ENCODE results near the gene MACO1.

The MACO1 gene

DNA sequence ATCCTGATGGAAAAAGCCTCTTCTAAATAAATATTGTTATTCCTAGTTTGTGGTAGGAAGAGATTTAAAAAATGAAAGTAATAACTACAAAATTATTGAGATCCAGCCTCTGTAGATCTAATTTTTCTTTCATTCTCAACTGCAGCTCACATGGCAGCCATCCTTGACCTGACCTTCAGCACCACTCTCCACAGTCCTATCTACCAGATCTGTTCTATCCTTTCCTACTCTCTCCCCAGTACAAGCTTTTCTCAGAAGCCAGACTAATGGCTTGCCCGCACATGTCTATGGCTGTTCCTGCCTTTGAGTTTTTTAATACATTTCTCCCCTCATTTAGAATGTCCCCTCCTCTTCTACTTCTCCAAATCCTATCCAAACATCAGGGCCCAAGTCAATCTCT lies 51.5 kb downstream of the MACO1 start:
- TF ChIP-seq, protein P1, sequence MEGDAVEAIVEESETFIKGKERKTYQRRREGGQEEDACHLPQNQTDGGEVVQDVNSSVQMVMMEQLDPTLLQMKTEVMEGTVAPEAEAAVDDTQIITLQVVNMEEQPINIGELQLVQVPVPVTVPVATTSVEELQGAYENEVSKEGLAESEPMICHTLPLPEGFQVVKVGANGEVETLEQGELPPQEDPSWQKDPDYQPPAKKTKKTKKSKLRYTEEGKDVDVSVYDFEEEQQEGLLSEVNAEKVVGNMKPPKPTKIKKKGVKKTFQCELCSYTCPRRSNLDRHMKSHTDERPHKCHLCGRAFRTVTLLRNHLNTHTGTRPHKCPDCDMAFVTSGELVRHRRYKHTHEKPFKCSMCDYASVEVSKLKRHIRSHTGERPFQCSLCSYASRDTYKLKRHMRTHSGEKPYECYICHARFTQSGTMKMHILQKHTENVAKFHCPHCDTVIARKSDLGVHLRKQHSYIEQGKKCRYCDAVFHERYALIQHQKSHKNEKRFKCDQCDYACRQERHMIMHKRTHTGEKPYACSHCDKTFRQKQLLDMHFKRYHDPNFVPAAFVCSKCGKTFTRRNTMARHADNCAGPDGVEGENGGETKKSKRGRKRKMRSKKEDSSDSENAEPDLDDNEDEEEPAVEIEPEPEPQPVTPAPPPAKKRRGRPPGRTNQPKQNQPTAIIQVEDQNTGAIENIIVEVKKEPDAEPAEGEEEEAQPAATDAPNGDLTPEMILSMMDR (IDR thresholded peaks at IDR 0.05; ENCODE audit: insufficient read depth, low read depth, low read length, missing control alignments): no peak
- no peak overlapping the region for H3K4me3 ChIP-seq (ENCODE audit: low read length)
- no peak for DNase-seq (ENCODE audit: low read depth)

DNA sequence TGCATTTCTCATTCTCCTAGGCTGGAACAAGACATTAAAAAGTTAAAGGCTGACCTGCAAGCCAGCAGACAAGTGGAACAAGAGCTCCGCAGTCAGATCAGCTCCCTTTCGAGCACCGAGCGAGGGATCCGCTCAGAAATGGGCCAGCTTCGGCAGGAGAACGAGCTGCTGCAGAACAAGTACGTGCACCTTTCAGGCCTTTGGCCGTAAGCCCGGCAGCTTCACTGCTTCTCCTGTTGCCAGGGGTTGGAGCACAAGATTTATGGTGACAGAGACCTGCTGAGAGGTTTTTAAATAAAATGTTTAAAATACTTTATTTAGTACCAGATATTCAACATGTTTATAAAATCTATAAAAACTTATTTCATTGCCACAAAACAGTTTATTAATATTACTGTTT lies 53.4 kb downstream of the MACO1 start:
- H3K4me3 ChIP-seq (ENCODE audit: low read length): no peak overlapping the region
- TF ChIP-seq, protein P1 (IDR thresholded peaks at IDR 0.05; ENCODE audit: insufficient read depth, low read depth, low read length, missing control alignments): no peak
- no peak for DNase-seq (ENCODE audit: low read depth)

DNA sequence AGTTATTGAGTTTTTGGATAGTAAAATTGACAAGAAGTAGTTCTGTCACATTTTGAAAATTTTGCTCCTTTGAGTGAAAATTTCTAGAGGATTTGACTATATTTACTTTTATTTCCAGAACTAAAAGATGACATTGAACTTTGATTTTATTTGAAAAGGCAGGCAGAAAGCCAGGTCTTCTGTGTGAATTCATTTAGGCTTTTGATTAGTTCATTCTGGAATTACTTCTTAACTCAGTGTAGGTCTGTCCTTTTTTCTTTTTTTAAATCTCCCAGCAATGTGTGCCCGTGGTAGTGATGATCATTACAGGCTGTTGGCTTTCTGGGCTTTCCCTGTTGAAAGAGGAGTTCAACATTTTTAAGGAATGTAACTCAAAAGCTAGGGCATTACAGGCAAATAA lies 53.8 kb downstream of the MACO1 start:
- no peak overlapping the region for H3K4me3 ChIP-seq (ENCODE audit: low read length)
- TF ChIP-seq, protein P1 (IDR thresholded peaks at IDR 0.05; ENCODE audit: insufficient read depth, low read depth, low read length, missing control alignments): no peak
- DNase-seq (ENCODE audit: low read depth): no peak

DNA sequence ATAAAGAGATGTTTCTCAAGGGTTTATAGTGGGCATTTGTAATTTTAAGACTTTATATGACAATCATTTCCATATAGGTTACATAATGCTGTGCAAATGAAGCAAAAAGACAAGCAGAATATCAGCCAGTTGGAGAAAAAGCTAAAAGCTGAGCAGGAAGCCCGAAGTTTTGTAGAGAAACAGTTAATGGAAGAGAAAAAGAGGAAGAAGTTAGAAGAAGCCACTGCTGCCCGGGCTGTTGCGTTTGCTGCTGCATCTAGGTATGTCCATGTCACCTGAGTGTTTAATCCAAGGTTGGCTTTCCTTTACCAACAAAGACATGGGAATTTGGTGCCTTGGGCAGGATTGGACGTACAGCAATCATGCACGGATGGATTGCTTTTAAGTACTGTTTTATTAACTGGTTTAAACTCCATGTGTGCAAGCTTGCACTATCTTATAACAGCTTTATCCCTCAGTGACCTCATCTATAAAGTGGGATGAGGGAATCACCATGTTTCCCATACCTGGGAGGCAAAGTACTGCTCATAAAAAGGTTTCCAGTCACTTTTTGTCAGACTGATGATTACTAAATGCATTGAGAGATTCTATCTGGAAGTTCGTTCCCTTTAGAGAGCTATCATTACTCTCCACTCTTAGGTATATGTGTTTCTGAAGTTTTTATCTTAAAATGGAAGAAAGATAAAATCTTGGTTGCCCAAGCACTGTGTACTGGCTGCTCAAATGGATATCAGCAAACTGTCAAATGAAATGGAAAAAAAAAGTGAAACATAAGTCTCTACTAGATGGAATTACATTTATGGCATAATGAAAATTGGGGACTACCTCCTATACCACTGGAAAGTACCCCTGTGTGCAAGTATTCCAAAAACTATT lies 55.1 kb downstream of the MACO1 start:
- no peak for DNase-seq (ENCODE audit: low read depth)
- no peak overlapping the region for H3K4me3 ChIP-seq (ENCODE audit: low read length)
- TF ChIP-seq, protein P1 (IDR thresholded peaks at IDR 0.05; ENCODE audit: insufficient read depth, low read depth, low read length, missing control alignments): no peak

DNA sequence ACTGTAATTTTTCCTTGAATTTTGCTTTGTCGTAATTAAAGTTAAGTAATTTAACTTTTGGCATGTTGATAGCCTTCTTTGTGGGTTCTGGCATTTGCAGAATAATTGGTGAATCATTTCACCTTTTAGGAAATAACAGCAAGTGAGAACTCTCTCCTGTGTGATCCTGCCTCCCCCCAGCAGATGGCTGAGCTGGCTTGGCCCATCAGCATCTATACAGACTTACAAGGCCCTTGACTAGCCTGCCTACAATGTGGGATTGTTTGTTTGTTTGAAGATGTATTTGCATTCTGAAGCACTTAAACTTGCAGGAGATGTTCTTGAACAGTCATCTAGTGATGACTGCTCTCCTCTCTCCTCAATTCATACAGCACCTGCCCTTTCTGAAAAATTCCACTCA lies 55.9 kb downstream of the MACO1 start:
- TF ChIP-seq, protein P1 (IDR thresholded peaks at IDR 0.05; ENCODE audit: insufficient read depth, low read depth, low read length, missing control alignments): no peak
- peak; percentile 29 for DNase-seq (ENCODE audit: low read depth)
- no peak overlapping the region for H3K4me3 ChIP-seq (ENCODE audit: low read length)

DNA sequence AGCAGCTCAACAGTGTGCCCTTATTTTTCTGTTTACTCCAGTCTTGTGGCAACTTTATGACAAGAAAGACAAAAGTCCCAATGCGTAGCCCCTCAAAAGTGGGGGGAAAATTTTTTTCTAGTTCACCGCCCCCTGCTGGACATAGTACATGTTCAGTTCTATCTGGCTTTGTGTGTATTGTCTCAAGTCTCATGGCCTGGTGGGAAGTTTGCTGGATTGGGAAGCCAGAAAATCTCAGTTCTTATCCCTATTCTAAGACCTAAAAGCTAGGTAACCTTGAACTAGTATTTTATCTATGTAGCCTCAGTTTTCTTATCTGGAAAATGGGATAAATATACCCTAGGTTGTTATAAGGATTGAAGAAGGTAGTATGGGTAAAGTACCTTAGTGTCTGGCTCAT lies 56.9 kb downstream of the MACO1 start:
- TF ChIP-seq, protein P1 (IDR thresholded peaks at IDR 0.05; ENCODE audit: insufficient read depth, low read depth, low read length, missing control alignments): peak; percentile 46
- no peak for DNase-seq (ENCODE audit: low read depth)
- H3K4me3 ChIP-seq (ENCODE audit: low read length): no peak overlapping the region

DNA sequence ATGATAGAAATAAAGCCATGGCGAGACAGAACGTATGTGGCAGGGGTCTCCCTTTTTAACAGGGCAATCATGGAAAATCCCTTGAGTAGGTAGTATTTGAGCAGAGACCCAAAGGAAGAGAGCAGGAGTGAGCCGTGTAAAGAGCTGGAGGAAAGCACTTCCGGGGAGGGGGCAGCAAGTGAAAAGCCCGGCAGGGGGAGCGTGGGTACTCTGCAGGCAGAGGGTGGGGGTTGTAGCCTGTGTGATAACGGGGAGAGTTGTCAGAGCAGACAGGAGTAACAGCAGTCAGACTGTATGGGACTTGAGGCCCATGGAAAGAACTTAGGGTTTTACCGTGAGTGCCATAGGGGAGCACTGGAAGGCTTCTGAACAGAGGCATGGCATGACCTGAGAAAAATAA lies 61.6 kb downstream of the MACO1 start:
- H3K4me3 ChIP-seq (ENCODE audit: low read length): no peak overlapping the region
- no peak for DNase-seq (ENCODE audit: low read depth)
- TF ChIP-seq, protein P1 (IDR thresholded peaks at IDR 0.05; ENCODE audit: insufficient read depth, low read depth, low read length, missing control alignments): no peak
